Activated naive CD4-positive, alpha-beta T cell treated with anti-CD3 and anti-CD28 coated beads for 36 hours (primary cell): Measurements from ENCODE around the gene SLC25A25. TPM values are rescaled to one million over a fixed set of nuclear protein-coding genes. Genes with fewer than 3 reads are reported as not detected.
"Not testable (repeated sequence)": the region's sequence is repeated elsewhere in the genome, so short reads cannot be mapped to it uniquely, and the experiment has no call there.

Source experiments
- CTCF ChIA-PET: fragments of 350-600 bp; sonication (Branson Sonifier 250); formaldehyde crosslinking; loops from one replicate; lab custom pipeline; 2021; ENCODE audit warnings: antibody characterized with exemption; lab: Charles Lee
- DNase-seq: peaks from one replicate; pipeline ENCODE4 v3.0.0-alpha.2; 2020
- H3K27ac Mint-ChIP-seq: one replicate; pipeline ENCODE4 v1.8.0; 2021; ENCODE audit warnings: mild to moderate bottlenecking, mixed read lengths
- H3K27me3 Mint-ChIP-seq: one replicate; pipeline ENCODE4 v1.8.0; 2021; ENCODE audit warnings: low read depth, mixed read lengths
- H3K36me3 Mint-ChIP-seq: one replicate; pipeline ENCODE4 v1.8.0; 2021; ENCODE audit warnings: low read depth, mixed read lengths
- H3K4me1 Mint-ChIP-seq: one replicate; pipeline ENCODE4 v1.8.0; 2021; ENCODE audit warnings: low read depth, mixed read lengths
- H3K4me3 Mint-ChIP-seq: one replicate; pipeline ENCODE4 v1.8.0; 2021; ENCODE audit warnings: mild to moderate bottlenecking, moderate library complexity, mixed read lengths
- H3K9me3 Mint-ChIP-seq: one replicate; pipeline ENCODE4 v1.8.0; 2021; ENCODE audit warnings: mixed read lengths
- intact Hi-C: fragments of 100-400 bp; cut with micrococcal nuclease; formaldehyde crosslinking; loops from one replicate; pipeline ENCODE4 v1.15.1; 2023
- total RNA-seq, 2 experiments: library from RNA; stranded (reverse); gene quantifications; one replicate each; pipeline ENCODE4 v1.2.3, GENCODE V29; 2021

SLC25A25 gene
- total RNA-seq, 2 experiments from 2014 or later, result 12.0 to 12.7 TPM

GRCh38 chr9:128108269-128109049 lies 40.4 kb downstream of the SLC25A25 start:
- intact Hi-C loops, result no loop called here
- Mint-ChIP-seq H3K27me3 (no peaks in the 10 kb centered on the region), H3K4me3 (no peak overlapping the region), H3K27ac (no peak overlapping the region), H3K36me3 (peaks cover 16% of the 10 kb centered on the region), H3K9me3 (no peaks in the 10 kb centered on the region), H3K4me1 (peaks cover 8% of the 10 kb centered on the region)
- DNase-seq, result no peak
- CTCF ChIA-PET, result interaction anchor here (1.3 to 1.9 kb wide), 3 partner anchors 9 to 20 kb away, joined by 3 to 5 read pairs (median 4); no protein-coding TSS in a partner anchor

DNA sequence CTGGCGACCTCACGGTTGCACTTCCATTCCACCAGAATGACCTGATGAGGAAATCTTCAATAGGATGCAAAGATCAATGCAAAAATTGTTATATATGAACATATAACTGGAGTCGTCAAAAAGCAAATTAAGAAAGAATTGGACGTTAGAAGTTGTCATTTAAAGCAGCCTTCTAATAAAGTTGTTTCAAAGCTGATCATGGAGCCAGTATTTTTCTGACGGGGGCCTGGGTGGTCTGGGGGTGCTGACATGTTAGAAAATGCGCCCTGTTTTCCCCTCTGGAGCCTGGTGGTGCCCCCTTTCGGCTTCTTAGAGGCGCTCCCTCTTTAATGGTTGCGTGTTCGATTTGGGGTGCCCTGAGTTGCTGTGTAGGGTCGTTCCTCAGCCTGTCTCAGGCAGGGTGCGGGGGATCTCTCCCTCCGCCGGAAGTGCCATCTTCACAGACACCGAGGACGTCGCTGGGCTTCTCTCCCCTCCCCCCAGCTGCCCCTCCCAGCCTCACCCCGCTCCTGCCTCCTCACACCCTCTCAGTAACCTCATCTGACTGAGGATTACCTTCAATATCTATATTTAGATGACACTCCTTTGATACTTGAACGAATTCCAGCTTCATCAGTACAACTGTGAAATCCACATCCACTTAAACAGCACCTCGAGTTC lies 41.1 kb downstream of the SLC25A25 start:
- Mint-ChIP-seq H3K4me1 (peaks cover 3% of the 10 kb centered on the region), H3K27me3 (no peaks in the 10 kb centered on the region), H3K9me3 (no peaks in the 10 kb centered on the region), H3K4me3 (no peak overlapping the region), H3K36me3 (peaks cover 15% of the 10 kb centered on the region), H3K27ac (peak overlapping the region; percentile 15)
- CTCF ChIA-PET, result interaction anchor here (1.3 to 1.9 kb wide), 3 partner anchors 9 to 20 kb away, joined by 3 to 5 read pairs (median 4); no protein-coding TSS in a partner anchor
- intact Hi-C loops, result no loop called here
- no peak for DNase-seq

- DNase-seq, H3K27me3 Mint-ChIP-seq, intact Hi-C loops, H3K9me3 Mint-ChIP-seq, H3K4me1 Mint-ChIP-seq, H3K4me3 Mint-ChIP-seq, H3K27ac Mint-ChIP-seq, CTCF ChIA-PET: not testable (repeated sequence)
- peaks cover 13% of the 10 kb centered on the region for H3K36me3 Mint-ChIP-seq
Observed at GRCh38 chr9:128111726-128112125, 43.7 kb downstream of the SLC25A25 start.

DNA sequence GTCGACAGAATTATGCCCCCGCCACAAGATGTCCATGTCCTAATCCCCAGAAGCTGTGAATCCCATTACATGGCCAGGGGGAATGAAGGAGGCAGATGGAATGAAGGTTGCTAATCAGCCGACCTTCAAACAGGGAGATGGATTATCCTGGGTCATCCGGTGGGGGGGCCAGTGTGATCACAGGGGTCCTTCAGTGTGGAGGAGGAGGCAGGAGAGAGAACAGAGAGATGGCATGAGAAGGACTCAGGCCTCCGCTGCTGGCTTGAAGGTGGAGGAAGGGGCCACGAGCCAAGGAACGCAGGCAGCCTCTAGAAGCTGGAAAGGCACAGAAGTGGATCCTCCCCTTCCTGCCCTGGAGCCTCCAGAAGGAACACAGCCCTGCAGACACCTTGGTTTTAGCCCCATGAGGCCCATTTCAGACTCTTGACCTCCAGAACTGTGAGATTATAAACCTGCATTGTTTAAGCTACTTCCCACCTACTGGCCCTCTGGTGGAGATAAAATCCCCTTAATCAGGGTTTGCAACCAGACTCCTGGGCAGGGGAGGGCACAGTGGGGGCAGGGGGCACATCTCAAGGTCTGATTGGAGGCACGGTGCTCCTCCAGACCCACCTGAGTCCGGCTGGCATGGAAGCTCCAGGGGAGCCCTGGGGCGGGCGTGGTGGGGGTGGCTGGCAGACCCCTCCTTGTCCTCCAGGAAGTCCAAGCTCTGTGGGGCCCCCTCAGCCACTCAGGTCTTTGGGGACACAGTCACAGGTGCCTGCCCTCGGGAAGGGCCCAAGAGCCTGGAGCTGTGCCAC lies 45.7 kb downstream of the SLC25A25 start:
- H3K4me3 Mint-ChIP-seq, result no peak overlapping the region

DNA sequence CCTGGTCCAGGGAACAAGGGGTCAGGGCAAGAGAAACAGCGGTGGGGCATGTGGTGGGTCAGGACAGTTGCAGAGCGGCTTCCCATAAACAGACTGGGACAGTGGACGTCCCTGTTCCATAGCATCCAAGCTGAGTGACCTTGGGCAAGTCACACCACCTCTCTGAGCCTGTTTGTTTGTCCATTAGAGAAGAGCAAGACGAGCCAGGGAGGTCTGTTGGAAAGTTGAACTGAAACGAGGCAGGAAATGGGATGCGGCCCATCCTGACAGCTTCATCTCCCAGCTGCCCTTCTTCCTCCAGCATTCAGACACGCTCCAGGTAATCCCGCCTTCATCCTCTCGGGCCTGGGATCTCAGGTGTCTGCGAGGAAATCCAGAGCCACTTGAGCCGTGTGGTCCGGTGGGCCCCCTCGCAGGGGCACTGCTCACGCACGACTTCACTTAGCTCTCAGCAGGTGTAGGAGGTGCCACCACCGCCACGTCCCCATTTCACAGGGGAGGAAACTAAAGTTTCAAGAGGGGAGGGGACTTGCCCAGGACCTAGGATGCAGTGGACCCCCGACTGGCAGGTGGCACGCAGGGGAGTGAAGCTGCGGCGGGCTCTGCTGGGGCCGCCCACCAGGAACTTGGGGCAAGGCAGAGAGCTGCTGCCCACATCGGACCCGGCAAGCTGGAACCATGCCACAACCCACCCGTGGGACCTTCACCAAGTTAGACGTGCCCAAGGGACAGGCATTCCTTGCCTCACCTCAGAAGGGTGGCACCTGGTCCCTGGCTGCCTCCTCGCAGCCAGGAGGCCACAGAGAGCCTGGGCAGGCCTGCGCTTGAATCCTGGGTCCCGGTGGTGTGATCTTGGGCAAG lies 46.5 kb downstream of the SLC25A25 start:
- Mint-ChIP-seq H3K4me1 (peaks cover 10% of the 10 kb centered on the region), H3K9me3 (no peaks in the 10 kb centered on the region), H3K4me3 (no peak overlapping the region), H3K27me3 (no peaks in the 10 kb centered on the region), H3K36me3 (peaks cover 9% of the 10 kb centered on the region), H3K27ac (no peak overlapping the region)
- intact Hi-C loops, result no loop called here
- CTCF ChIA-PET, result interaction anchor here (0.6 to 3.4 kb wide), 5 partner anchors 11 to 225 kb away, joined by 3 to 13 read pairs (median 5); no protein-coding TSS in a partner anchor
- DNase-seq, result no peak

More for the DNA sequence above, 45.7 kb downstream of the SLC25A25 start:
- CTCF ChIA-PET, result interaction anchor here (0.6 to 1.4 kb wide), 6 partner anchors 11 to 187 kb away, joined by 3 to 5 read pairs (median 4); no protein-coding TSS in a partner anchor
- Mint-ChIP-seq H3K36me3 (peaks cover 9% of the 10 kb centered on the region), H3K27me3 (no peaks in the 10 kb centered on the region), H3K27ac (no peak overlapping the region), H3K4me1 (peaks cover 10% of the 10 kb centered on the region), H3K9me3 (no peaks in the 10 kb centered on the region)
- intact Hi-C loops, result no loop called here
- no peak for DNase-seq

DNA sequence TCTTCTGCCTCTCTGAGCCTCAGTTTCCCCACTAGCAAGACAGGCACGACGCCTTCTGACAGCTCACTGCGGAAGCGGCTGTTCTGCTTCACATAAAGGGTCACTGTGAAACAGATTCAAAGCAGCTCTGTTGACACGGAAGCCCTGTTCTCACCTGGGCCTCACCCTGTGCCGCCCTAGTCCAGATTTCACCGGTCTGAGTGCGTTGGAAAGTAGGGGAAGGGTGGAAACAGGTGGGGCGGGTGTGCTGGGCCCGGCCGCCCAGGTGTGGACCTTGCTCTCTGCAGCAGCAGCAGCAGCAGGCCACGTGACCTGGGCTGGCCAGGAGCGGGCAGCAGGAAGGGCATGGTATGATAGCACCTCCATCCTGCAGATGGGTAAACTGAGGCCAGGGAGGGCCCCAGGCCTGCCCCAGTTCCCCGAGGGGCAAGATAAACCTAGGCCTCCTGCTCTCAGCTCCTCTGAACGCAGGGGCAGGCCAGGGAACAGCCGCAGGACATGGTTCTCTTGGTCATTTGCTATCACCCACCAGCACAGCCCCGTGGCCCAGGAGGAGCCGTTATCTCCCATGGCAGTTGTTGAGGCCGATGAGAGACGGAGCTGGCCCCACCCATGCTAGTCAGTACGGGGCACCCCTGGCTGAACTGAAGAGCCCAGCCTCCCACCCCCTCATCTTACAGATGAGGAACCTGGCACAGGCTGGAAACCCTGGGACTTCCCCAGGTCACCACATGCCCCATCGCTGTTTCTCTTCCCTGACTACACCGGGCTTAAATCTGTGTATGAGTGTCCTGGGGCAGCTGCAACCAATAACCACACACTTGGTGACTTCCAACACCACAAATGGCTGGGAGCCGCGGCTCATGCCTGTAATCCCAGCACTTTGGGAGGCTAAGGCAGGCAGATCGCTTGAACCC lies 47.4 kb downstream of the SLC25A25 start:
- Mint-ChIP-seq H3K4me1 (peaks cover 10% of the 10 kb centered on the region), H3K9me3 (no peaks in the 10 kb centered on the region), H3K27me3 (no peaks in the 10 kb centered on the region), H3K36me3 (peaks cover 6% of the 10 kb centered on the region), H3K4me3 (no peak overlapping the region), H3K27ac (no peak overlapping the region)
- CTCF ChIA-PET, result interaction anchor here (0.6 to 3.4 kb wide), 10 partner anchors 9 to 310 kb away, joined by 3 to 19 read pairs (median 5); no protein-coding TSS in a partner anchor
- intact Hi-C loops, result loop anchor here (2.0 kb wide), 2 partner anchors 15 to 81 kb away; no protein-coding TSS in a partner anchor
- no peak for DNase-seq

GRCh38 chr9:128116104-128117083 lies 48.4 kb downstream of the SLC25A25 start:
- Mint-ChIP-seq H3K27me3 (no peaks in the 10 kb centered on the region), H3K27ac (no peak overlapping the region), H3K9me3 (no peaks in the 10 kb centered on the region), H3K4me3 (no peak overlapping the region), H3K4me1 (peaks cover 10% of the 10 kb centered on the region), H3K36me3 (peaks cover 6% of the 10 kb centered on the region)
- CTCF ChIA-PET, result interaction anchor here (0.6 to 3.4 kb wide), 14 partner anchors 9 to 1154 kb away, joined by 3 to 24 read pairs (median 5); partner anchors contain the start of gene PTGES2
- DNase-seq, result no peak
- intact Hi-C loops, result loop anchor here (1.0 to 2.0 kb wide), 3 partner anchors 14 to 173 kb away; no protein-coding TSS in a partner anchor

DNA sequence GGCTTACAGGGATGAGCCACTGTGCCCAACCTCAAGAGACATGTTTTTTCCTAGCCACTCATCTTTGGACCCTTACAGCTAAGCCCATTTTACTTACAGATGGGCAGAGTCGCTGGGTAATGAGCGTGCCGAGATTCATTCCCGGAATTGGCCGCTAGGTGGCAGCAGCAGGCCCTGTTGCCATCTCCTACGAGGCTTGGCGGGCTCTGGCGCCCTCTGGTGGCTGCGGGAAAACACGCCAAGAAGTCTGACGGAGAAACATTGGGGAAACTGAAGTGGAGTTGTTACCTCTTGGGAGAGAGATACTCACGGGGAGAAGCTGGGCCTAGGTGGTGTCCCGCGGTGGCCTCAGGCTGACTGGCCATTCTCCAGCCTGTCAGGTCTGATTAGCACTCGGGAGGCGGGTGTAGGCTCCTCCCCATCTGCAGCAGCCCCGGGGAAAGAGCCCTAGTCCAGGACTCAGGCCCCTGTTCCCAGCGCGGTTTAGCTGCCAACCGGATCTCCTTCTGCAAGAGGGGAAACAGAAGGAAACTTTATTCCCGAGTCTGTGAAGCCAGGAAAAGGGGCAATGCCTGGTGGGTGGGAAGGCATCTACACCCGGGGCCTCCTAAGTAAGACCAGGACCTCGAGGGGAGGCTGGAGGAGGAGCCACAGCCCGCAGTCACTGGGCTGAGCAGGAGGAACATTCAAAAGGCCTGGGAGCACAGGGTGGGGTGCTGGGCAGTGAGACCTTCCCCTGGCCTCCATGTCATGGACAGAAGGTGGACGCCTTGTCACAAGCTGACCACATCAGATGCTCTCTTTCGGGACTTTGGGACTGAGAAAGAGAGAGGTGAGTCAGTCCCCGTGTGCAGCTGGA lies 49.8 kb downstream of the SLC25A25 start:
- Mint-ChIP-seq H3K9me3 (no peaks in the 10 kb centered on the region), H3K36me3 (peaks cover 8% of the 10 kb centered on the region), H3K4me3 (no peak overlapping the region), H3K4me1 (peaks cover 10% of the 10 kb centered on the region), H3K27ac (no peak overlapping the region), H3K27me3 (no peaks in the 10 kb centered on the region)
- DNase-seq, result peak; percentile 98
- intact Hi-C loops, result loop anchor here (1.0 to 2.0 kb wide), 3 partner anchors 13 to 175 kb away; no protein-coding TSS in a partner anchor
- CTCF ChIA-PET, result interaction anchor here (0.5 to 3.4 kb wide), 40 partner anchors 8 to 550 kb away, joined by 3 to 24 read pairs (median 4); partner anchors contain the start of gene PTGES2

DNA sequence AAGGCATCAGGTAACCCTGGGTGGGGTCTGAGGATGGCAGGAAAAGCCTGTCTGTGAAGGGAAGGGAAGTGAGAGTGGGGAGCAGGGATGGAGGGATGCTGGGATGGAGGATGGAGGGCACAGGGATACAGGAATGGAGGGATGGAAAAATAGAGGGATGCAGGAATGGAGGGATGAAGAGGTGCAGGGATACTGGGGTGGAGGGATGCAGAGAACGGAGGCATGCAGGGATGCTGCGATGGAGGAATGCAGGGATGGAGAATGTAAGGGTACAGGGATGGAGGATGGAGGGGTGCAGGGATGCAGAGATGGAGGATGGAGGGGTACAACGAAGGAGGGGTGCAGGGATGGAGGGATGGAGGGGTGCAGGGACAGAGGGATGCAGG lies 50.4 kb downstream of the SLC25A25 start:
- no peaks in the 10 kb centered on the region for H3K9me3 Mint-ChIP-seq
- peaks cover 10% of the 10 kb centered on the region for H3K4me1 Mint-ChIP-seq
- CTCF ChIA-PET, result interaction anchor here (0.5 to 3.4 kb wide), 22 partner anchors 8 to 549 kb away, joined by 3 to 24 read pairs (median 5); partner anchors contain the start of gene PTGES2
- no peak for DNase-seq
- no peaks in the 10 kb centered on the region for H3K27me3 Mint-ChIP-seq
- H3K27ac Mint-ChIP-seq, result no peak overlapping the region
- no peak overlapping the region for H3K4me3 Mint-ChIP-seq
- peaks cover 6% of the 10 kb centered on the region for H3K36me3 Mint-ChIP-seq
- intact Hi-C loops, result no loop called here
